ENCODE results near the gene DENND1A.

- TF ChIP-seq CTCF (IDR thresholded peaks at IDR 0.05) (no peak), POLR2A (IDR thresholded peaks at IDR 0.05) (no peak)
Observed at GRCh38 chr9:123943671-123944070, 13.7 kb upstream of the DENND1A start.
